Fibroblast of upper back skin (primary cell): ENCODE results near the gene TRAF2.

Experiments
- DNase-seq: peaks from one replicate; pipeline ENCODE4 v3.0.0-alpha.2; 2013

Gene TRAF2

GRCh38 chr9:136964833-136965422, 78.6 kb downstream of the TRAF2 start:
- no peak for DNase-seq

- DNase-seq = no peak
Measured at GRCh38 chr9:136965771-136966484, 79.6 kb downstream of the TRAF2 start.

GRCh38 chr9:136968333-136969127, 82.2 kb downstream of the TRAF2 start:
- no peak for DNase-seq

GRCh38 chr9:136969150-136969549, 82.8 kb downstream of the TRAF2 start:
- DNase-seq = no peak

- DNase-seq = no peak
Measured at GRCh38 chr9:136969774-136970173, 83.5 kb downstream of the TRAF2 start.

GRCh38 chr9:136970361-136970760, 84.0 kb downstream of the TRAF2 start:
- no peak for DNase-seq

GRCh38 chr9:136971746-136972145, 85.4 kb downstream of the TRAF2 start:
- no peak for DNase-seq

- no peak for DNase-seq
Measured at GRCh38 chr9:136972335-136972734, 86.0 kb downstream of the TRAF2 start.

GRCh38 chr9:136972743-136973142, 86.4 kb downstream of the TRAF2 start:
- DNase-seq = no peak

GRCh38 chr9:136973618-136974617, 87.6 kb downstream of the TRAF2 start:
- no peak for DNase-seq

- no peak for DNase-seq
Measured at GRCh38 chr9:136974817-136975535, 88.7 kb downstream of the TRAF2 start.

GRCh38 chr9:136975644-136976043, 89.3 kb downstream of the TRAF2 start:
- DNase-seq = no peak
